HCT116 (cell line): ENCODE measurements around the gene MRGPRX2. TPM values are rescaled to one million over a fixed set of nuclear protein-coding genes. Genes with fewer than 3 reads are reported as not detected.

Source experiments
- ATAC-seq: fragments of 200-7000 bp; cut with Tn5 transposase; 2 replicates; pipeline ENCODE4 v1.9.1; 2020; ENCODE audit warnings: mild to moderate bottlenecking, moderate library complexity
- Bru-seq: library from RNA; stranded (reverse); fragments of 400-500 nt; gene quantifications from one replicate; lab custom pipeline; 2021; lab: Mats Ljungman, UMichigan
- BruChase-seq, 2 experiments: library from RNA; stranded (reverse); fragments of 400-500 nt; gene quantifications; one replicate each; lab custom pipeline; 2021; lab: Mats Ljungman, UMichigan
- BruUV-seq: library from RNA; stranded (reverse); fragments of 400-500 nt; replicated peaks from 2 replicates; lab custom pipeline; 2021; lab: Mats Ljungman, UMichigan
- CTCF ChIA-PET: fragments of 300-600 bp; sonication (Branson Sonifier 250); formaldehyde crosslinking; loops from one replicate; lab custom pipeline; 2021; ENCODE audit warnings: antibody characterized with exemption; lab: Charles Lee
- POLR2A ChIA-PET: fragments of 300-600, 350-600 bp; sonication (Branson Sonifier 250); formaldehyde crosslinking; loops from one replicate; lab custom pipeline; 2021; ENCODE audit warnings: antibody characterized with exemption; lab: Charles Lee
- RAD21 ChIA-PET, 2 experiments: fragments of 300-600 bp; sonication (Branson Sonifier 250); formaldehyde crosslinking; loops; one replicate each; lab custom pipeline; 2023; ENCODE audit warnings: low total read pairs in 2 of 2; ENCODE audit not compliant: uncharacterized antibody in 2 of 2, unreplicated experiment in 2 of 2, low non-redundant PET in 1 of 2; lab: Charles Lee
- DNase-seq: peaks from one replicate; pipeline ENCODE4 v3.0.0-alpha.2; 2010; ENCODE audit warnings: low read depth, low spot score
- H2AFZ ChIP-seq: fragments of 200-600 bp; shearing (Covaris generic), sonication (generic); 2 replicates; pipeline ENCODE4 v1.6.1; 2017; ENCODE audit warnings: low read depth, mixed run types, mixed read lengths, antibody characterized with exemption, low read length; ENCODE audit not compliant: poor library complexity, severe bottlenecking
- H3K27ac ChIP-seq: 2 replicates; pipeline ENCODE4 v1.5.1; 2012; ENCODE audit warnings: low read depth, low read length
- H3K27me3 ChIP-seq: fragments of 200-600 bp; sonication (generic); 2 replicates; pipeline ENCODE4 v1.6.1; 2016; ENCODE audit warnings: mixed run types, low read length, mixed read lengths; ENCODE audit not compliant: insufficient read depth
- H3K36me3 ChIP-seq, 2 experiments: fragments of 200-500 bp in 1 of 2; fragments of 200-600 bp in 1 of 2; sonication (Bioruptor generic) in 1 of 2; sonication (generic) in 1 of 2; 2 replicates each; pipeline versions ENCODE4 v1.5.1 to v1.6.1; 2014 to 2016; ENCODE audit warnings: low read length in 2 of 2, inconsistent platforms in 1 of 2, mixed read lengths in 1 of 2, mixed run types in 1 of 2; ENCODE audit not compliant: insufficient read depth in 2 of 2, control insufficient read depth in 1 of 2
- H3K4me1 ChIP-seq, 2 experiments: fragments of 200-600 bp in 1 of 2; sonication (generic) in 1 of 2; 2 replicates each; pipeline versions ENCODE4 v1.5.1 to v1.6.1; 2012 to 2017; ENCODE audit warnings: low read length in 2 of 2, inconsistent platforms in 1 of 2, mild to moderate bottlenecking in 1 of 2, mixed read lengths in 1 of 2, mixed run types in 1 of 2, moderate library complexity in 1 of 2; ENCODE audit not compliant: insufficient read depth in 2 of 2, control insufficient read depth in 1 of 2
- H3K4me2 ChIP-seq: fragments of 200-600 bp; sonication (generic); 2 replicates; pipeline ENCODE4 v1.6.1; 2017; ENCODE audit warnings: mixed run types, low read length, mixed read lengths
- H3K4me3 ChIP-seq, 2 experiments: fragments of 200-600 bp in 1 of 2; sonication (generic) in 1 of 2; replicated peaks in 1 of 2; 2 replicates each; pipeline ENCODE4 v1.5.1; 2011 to 2016; ENCODE audit warnings: low read length in 2 of 2, control low read depth in 1 of 2, low read depth in 1 of 2, mild to moderate bottlenecking in 1 of 2, mixed read lengths in 1 of 2, mixed run types in 1 of 2
- H3K79me2 ChIP-seq: fragments of 200-600 bp; sonication (generic); 2 replicates; pipeline ENCODE4 v1.6.1; 2017; ENCODE audit warnings: mild to moderate bottlenecking, mixed run types, low read length, moderate library complexity, mixed read lengths; ENCODE audit not compliant: insufficient read depth
- H3K9ac ChIP-seq: fragments of 200-600 bp; sonication (generic); 2 replicates; pipeline ENCODE4 v1.6.1; 2016; ENCODE audit warnings: low read length, mixed read lengths
- H3K9me2 ChIP-seq: fragments of 200-600 bp; sonication (generic), shearing (Covaris generic); 2 replicates; pipeline ENCODE4 v1.6.1; 2017; ENCODE audit warnings: mixed run types, mild to moderate bottlenecking, moderate library complexity; ENCODE audit not compliant: insufficient read depth
- H3K9me3 ChIP-seq, 2 experiments: fragments of 200-500 bp in 1 of 2; fragments of 200-600 bp in 1 of 2; sonication (Bioruptor generic) in 1 of 2; sonication (generic) in 1 of 2; 2 replicates each; pipeline ENCODE4 v1.6.1; 2014 to 2017; ENCODE audit warnings: low read length in 2 of 2, mixed read lengths in 2 of 2, inconsistent platforms in 1 of 2, low read depth in 1 of 2, mild to moderate bottlenecking in 1 of 2, mixed run types in 1 of 2, moderate library complexity in 1 of 2; ENCODE audit not compliant: control insufficient read depth in 1 of 2, insufficient read depth in 1 of 2
- H4K20me1 ChIP-seq: fragments of 200-600 bp; sonication (generic), shearing (Covaris generic); 2 replicates; pipeline ENCODE4 v1.6.1; 2017; ENCODE audit warnings: mixed run types, mild to moderate bottlenecking, moderate library complexity; ENCODE audit not compliant: insufficient read depth
- CBX3 ChIP-seq: IDR thresholded peaks from 2 replicates; pipeline ENCODE4 v1.6.1; 2012; ENCODE audit warnings: low read depth
- CEBPB ChIP-seq: IDR thresholded peaks from 2 replicates; pipeline ENCODE4 v1.6.1; 2012; ENCODE audit warnings: low read depth
- EZH2 ChIP-seq: fragments of 200-600 bp; sonication (generic); IDR thresholded peaks from 2 replicates; pipeline ENCODE4 v1.6.1; 2017; ENCODE audit warnings: antibody characterized with exemption, mixed run types
- EZH2phosphoT487 ChIP-seq: fragments of 200-600 bp; IDR thresholded peaks from 2 replicates; pipeline ENCODE4 v1.6.1; 2018; ENCODE audit warnings: antibody characterized with exemption, borderline replicate concordance
- FOSL1 ChIP-seq: IDR thresholded peaks from 2 replicates; pipeline ENCODE4 v1.6.1; 2012; ENCODE audit warnings: low read depth
- JUND ChIP-seq: IDR thresholded peaks from 2 replicates; pipeline ENCODE4 v1.6.1; 2012
- POLR2A ChIP-seq: IDR thresholded peaks from 2 replicates; pipeline ENCODE4 v1.7.0; 2011; ENCODE audit warnings: borderline replicate concordance; ENCODE audit not compliant: insufficient read depth, insufficient read length; ENCODE audit errors: extremely low read depth
- RAD21 ChIP-seq: IDR thresholded peaks from 2 replicates; pipeline ENCODE4 v1.6.1; 2012; ENCODE audit warnings: low read depth, mild to moderate bottlenecking
- SIN3A ChIP-seq: IDR thresholded peaks from 2 replicates; pipeline ENCODE4 v1.6.1; 2012; ENCODE audit warnings: low read depth
- SP1 ChIP-seq: IDR thresholded peaks from 2 replicates; pipeline ENCODE4 v1.6.1; 2012; ENCODE audit warnings: low read depth
- SRF ChIP-seq: IDR thresholded peaks from 2 replicates; pipeline ENCODE4 v1.6.1; 2012; ENCODE audit warnings: low read depth
- TCF7L2 ChIP-seq: IDR thresholded peaks from 2 replicates; pipeline ENCODE4 v1.7.0; 2011; ENCODE audit warnings: borderline replicate concordance, inconsistent platforms; ENCODE audit not compliant: insufficient read depth, insufficient read length; ENCODE audit errors: extremely low read depth
- YY1 ChIP-seq: IDR thresholded peaks from 2 replicates; pipeline ENCODE4 v1.6.1; 2011; ENCODE audit warnings: low read length, low read depth, moderate library complexity, mild to moderate bottlenecking; ENCODE audit not compliant: insufficient replicate concordance; ENCODE audit errors: extremely low read depth
- ZFX ChIP-seq: fragments of 450-650 bp; IDR thresholded peaks from 2 replicates; pipeline ENCODE4 v1.6.1; 2017
- ZNF274 ChIP-seq: fragments of 200-500 bp; sonication (Bioruptor generic); IDR thresholded peaks from 2 replicates; pipeline ENCODE4 v1.6.1; 2014; ENCODE audit warnings: mild to moderate bottlenecking, low read depth, low read length, inconsistent platforms
- intact Hi-C: fragments of 100-400 bp; cut with micrococcal nuclease; formaldehyde crosslinking; loops from 2 replicates; pipeline ENCODE4 v1.10.0; 2022
- long read RNA-seq: library from polyadenylated mRNA; unstranded; transcript quantifications from one replicate; pipeline ENCODE4 v2.0.0, GENCODE V29; 2021; ENCODE audit not compliant: unreplicated experiment
- polyA plus RNA-seq: library from polyadenylated mRNA; unstranded; fragments of >200 nt; gene quantifications from 2 replicates; pipeline ENCODE4 v1.2.1, GENCODE V29; 2012; ENCODE audit warnings: missing spikeins
- total RNA-seq: library from RNA; stranded (reverse); gene quantifications from one replicate; pipeline ENCODE4 v1.2.1, GENCODE V29; 2021; ENCODE audit not compliant: unreplicated experiment
- TF ChIP-seq, protein P1 (sequence below): IDR thresholded peaks from 2 replicates; pipeline ENCODE4 v1.6.1; 2011; ENCODE audit warnings: mild to moderate bottlenecking, low read length, moderate library complexity; ENCODE audit not compliant: insufficient replicate concordance; ENCODE audit errors: extremely low read depth
- TF ChIP-seq, protein P2 (sequence below): IDR thresholded peaks from 2 replicates; pipeline ENCODE4 v1.6.1; 2012; ENCODE audit warnings: low read depth
- TF ChIP-seq, protein P3 (sequence below): IDR thresholded peaks from 2 replicates; pipeline ENCODE4 v1.6.1; 2012
- TF ChIP-seq, protein P4 (sequence below): IDR thresholded peaks from 2 replicates; pipeline ENCODE4 v1.6.1; 2012
- TF ChIP-seq, protein P5 (sequence below), 3 experiments: fragments of 200-600 bp in 1 of 3; sonication (generic) in 1 of 3; IDR thresholded peaks in 2 of 3; conservative IDR thresholded peaks in 1 of 3; 2 replicates each; pipeline ENCODE4 v1.5.1; 2012 to 2017; ENCODE audit warnings: low read depth in 2 of 3, low read length in 2 of 3, antibody characterized with exemption in 1 of 3, borderline replicate concordance in 1 of 3, control low read depth in 1 of 3, mild to moderate bottlenecking in 1 of 3, mixed read lengths in 1 of 3, mixed run types in 1 of 3, moderate library complexity in 1 of 3; ENCODE audit not compliant: insufficient read depth in 1 of 3

Gene MRGPRX2
- total RNA-seq (not detected), Bru-seq, nascent RNA (not detected), BruChase-seq, experiment 1, labeled RNA remaining after a 6-hour chase (not detected), BruChase-seq, experiment 2, labeled RNA remaining after a 2-hour chase (not detected)
- polyA plus RNA-seq, result not detected in 2 replicates
- long read RNA-seq, result 0 reads

DNA sequence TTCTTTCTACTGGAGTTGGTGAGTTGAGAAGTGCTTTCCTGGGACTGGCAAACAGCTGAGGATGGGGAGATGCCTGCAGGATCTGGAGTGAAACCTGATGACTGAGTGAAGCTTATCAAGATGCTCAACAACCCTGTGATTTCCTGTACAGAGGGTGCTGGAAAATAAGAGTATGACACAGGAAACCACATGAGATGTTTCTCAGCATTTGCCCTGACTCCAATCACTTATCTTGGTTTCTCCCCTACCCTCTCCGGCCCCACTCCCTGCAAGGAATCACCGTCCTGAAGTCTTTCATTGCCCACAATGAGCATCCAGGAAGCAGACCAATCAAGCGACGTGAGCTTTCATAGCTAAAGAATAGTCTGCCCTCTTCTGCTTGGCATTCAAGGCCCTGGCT lies at the start of gene MRGPRX2:
Gene MRGPRX2 (minus strand): TSS at position 89 of the 400 bp plus-strand sequence. CDS start 4,315 bp downstream, outside the sequence.
- intact Hi-C loops, result no loop called here
- ATAC-seq, result no peak
- POLR2A ChIA-PET, result no interaction called here

More for the DNA sequence above, at the start of gene MRGPRX2:
- Histone ChIP-seq H3K9me2 (no peaks in the 10 kb centered on the region), H3K4me2 (no peak within 1 kb of the TSS), H3K9me3 (no peaks in the 10 kb centered on the region), H3K36me3 (no peaks in the 10 kb centered on the region), H4K20me1 (no peaks in the 10 kb centered on the region), H3K4me3 (no peak within 1 kb of the TSS), H3K27ac (no peak within 1 kb of the TSS), H2AFZ (no peak within 1 kb of the TSS), H3K79me2 (no peaks in the 10 kb centered on the region), H3K4me1 (no peaks in the 10 kb centered on the region), H3K27me3 (peaks cover 61% of the 10 kb centered on the region), H3K9ac (no peak within 1 kb of the TSS)
- TF ChIP-seq, protein P1, sequence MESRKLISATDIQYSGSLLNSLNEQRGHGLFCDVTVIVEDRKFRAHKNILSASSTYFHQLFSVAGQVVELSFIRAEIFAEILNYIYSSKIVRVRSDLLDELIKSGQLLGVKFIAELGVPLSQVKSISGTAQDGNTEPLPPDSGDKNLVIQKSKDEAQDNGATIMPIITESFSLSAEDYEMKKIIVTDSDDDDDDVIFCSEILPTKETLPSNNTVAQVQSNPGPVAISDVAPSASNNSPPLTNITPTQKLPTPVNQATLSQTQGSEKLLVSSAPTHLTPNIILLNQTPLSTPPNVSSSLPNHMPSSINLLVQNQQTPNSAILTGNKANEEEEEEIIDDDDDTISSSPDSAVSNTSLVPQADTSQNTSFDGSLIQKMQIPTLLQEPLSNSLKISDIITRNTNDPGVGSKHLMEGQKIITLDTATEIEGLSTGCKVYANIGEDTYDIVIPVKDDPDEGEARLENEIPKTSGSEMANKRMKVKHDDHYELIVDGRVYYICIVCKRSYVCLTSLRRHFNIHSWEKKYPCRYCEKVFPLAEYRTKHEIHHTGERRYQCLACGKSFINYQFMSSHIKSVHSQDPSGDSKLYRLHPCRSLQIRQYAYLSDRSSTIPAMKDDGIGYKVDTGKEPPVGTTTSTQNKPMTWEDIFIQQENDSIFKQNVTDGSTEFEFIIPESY, result no peak
- TF ChIP-seq RAD21, result no peak
- TF ChIP-seq, protein P2, sequence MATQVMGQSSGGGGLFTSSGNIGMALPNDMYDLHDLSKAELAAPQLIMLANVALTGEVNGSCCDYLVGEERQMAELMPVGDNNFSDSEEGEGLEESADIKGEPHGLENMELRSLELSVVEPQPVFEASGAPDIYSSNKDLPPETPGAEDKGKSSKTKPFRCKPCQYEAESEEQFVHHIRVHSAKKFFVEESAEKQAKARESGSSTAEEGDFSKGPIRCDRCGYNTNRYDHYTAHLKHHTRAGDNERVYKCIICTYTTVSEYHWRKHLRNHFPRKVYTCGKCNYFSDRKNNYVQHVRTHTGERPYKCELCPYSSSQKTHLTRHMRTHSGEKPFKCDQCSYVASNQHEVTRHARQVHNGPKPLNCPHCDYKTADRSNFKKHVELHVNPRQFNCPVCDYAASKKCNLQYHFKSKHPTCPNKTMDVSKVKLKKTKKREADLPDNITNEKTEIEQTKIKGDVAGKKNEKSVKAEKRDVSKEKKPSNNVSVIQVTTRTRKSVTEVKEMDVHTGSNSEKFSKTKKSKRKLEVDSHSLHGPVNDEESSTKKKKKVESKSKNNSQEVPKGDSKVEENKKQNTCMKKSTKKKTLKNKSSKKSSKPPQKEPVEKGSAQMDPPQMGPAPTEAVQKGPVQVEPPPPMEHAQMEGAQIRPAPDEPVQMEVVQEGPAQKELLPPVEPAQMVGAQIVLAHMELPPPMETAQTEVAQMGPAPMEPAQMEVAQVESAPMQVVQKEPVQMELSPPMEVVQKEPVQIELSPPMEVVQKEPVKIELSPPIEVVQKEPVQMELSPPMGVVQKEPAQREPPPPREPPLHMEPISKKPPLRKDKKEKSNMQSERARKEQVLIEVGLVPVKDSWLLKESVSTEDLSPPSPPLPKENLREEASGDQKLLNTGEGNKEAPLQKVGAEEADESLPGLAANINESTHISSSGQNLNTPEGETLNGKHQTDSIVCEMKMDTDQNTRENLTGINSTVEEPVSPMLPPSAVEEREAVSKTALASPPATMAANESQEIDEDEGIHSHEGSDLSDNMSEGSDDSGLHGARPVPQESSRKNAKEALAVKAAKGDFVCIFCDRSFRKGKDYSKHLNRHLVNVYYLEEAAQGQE, result no peak
- no peak for TF ChIP-seq ZNF274
- no peak for TF ChIP-seq TCF7L2
- TF ChIP-seq SIN3A, result no peak
- TF ChIP-seq ZFX, result no peak
- no peak for TF ChIP-seq FOSL1
- TF ChIP-seq, protein P3, sequence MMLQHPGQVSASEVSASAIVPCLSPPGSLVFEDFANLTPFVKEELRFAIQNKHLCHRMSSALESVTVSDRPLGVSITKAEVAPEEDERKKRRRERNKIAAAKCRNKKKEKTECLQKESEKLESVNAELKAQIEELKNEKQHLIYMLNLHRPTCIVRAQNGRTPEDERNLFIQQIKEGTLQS, result no peak
- TF ChIP-seq CEBPB, result no peak
- TF ChIP-seq EZH2, result no peak
- TF ChIP-seq CBX3, result no peak
- no peak for TF ChIP-seq EZH2phosphoT487
- TF ChIP-seq, protein P4, sequence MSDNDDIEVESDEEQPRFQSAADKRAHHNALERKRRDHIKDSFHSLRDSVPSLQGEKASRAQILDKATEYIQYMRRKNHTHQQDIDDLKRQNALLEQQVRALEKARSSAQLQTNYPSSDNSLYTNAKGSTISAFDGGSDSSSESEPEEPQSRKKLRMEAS, result no peak
- TF ChIP-seq SRF, result no peak
- TF ChIP-seq, protein P5, sequence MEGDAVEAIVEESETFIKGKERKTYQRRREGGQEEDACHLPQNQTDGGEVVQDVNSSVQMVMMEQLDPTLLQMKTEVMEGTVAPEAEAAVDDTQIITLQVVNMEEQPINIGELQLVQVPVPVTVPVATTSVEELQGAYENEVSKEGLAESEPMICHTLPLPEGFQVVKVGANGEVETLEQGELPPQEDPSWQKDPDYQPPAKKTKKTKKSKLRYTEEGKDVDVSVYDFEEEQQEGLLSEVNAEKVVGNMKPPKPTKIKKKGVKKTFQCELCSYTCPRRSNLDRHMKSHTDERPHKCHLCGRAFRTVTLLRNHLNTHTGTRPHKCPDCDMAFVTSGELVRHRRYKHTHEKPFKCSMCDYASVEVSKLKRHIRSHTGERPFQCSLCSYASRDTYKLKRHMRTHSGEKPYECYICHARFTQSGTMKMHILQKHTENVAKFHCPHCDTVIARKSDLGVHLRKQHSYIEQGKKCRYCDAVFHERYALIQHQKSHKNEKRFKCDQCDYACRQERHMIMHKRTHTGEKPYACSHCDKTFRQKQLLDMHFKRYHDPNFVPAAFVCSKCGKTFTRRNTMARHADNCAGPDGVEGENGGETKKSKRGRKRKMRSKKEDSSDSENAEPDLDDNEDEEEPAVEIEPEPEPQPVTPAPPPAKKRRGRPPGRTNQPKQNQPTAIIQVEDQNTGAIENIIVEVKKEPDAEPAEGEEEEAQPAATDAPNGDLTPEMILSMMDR (IDR thresholded peaks at IDR 0.05 in 2 of 3, conservative IDR thresholded peaks at IDR 0.05 in 1 of 3; ENCODE audit: borderline replicate concordance in 1 of 3, insufficient read depth in 1 of 3, low read depth in 2 of 3, low read length in 2 of 3), result no peak
- no peak for TF ChIP-seq SP1
- no peak for TF ChIP-seq POLR2A
- TF ChIP-seq JUND, result no peak
- no peak for TF ChIP-seq YY1
- DNase-seq, result no peak
- no TSS peak for BruUV-seq
- CTCF ChIA-PET, result interaction anchor here (1.5 to 2.9 kb wide), 2 partner anchors 10 to 16 kb away, joined by 7 to 8 read pairs; no protein-coding TSS in a partner anchor
- RAD21 ChIA-PET, result no interaction called here
